ENCODE results near the gene SCN5A. TPM values are rescaled to one million over a fixed set of nuclear protein-coding genes. Genes with fewer than 3 reads are reported as not detected.

SCN5A gene
- total RNA-seq, 3 donors from 2014 or later: not detected

DNA sequence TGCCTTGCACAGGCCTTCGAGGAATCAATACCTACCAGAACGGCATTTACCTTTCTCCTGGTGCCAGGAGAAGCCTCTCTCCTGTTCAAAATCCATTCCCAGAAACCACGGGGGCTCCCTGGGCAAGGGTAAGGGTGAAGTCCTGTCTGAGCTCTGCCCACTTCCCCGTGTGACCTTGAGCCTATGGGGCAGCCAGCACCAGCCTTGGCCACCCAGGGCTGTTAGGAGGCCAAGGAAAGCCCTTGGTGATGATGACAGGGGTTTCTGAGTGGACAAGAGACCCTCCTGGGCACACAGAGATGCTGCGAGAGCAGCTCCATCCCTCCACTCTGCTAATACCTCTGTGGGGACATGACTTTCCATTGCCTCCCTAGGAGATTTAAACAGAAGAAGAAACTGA is 5.9 kb downstream of the SCN5A start:
- Mint-ChIP-seq H3K36me3 (ENCODE audit: insufficient read depth) (no peaks in the 10 kb centered on the region), H3K27me3 (ENCODE audit: low read depth) (peaks cover 14% of the 10 kb centered on the region), H3K4me1 (ENCODE audit: low read depth) (peaks cover 2% of the 10 kb centered on the region), H3K9me3 (no peaks in the 10 kb centered on the region), H3K4me3 (no peak overlapping the region)
- ATAC-seq (no peak), DNase-seq (no peak)

DNA sequence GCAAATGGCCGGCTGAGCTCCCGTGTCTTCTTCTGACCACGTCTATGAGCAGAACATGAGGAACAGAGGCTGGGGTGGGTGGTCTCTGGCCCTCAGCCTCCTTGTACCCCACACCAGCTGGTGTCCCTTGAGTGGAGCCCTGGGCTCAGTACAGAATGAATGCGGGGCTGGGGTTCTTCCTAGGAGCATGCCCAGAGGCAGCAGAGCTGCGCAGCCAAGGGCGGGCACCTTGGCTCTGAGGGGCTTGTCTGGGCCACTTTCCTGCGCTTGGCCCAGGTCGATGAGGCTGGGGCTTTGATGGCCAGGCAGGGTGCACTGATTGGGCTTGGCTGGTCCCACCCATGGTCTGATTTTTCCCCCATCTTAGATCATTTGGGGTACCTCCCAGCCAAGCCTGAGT is 6.4 kb downstream of the SCN5A start:
- no peak for DNase-seq
- Mint-ChIP-seq H3K4me1 (ENCODE audit: low read depth) (no peaks in the 10 kb centered on the region), H3K27me3 (ENCODE audit: low read depth) (peaks cover 14% of the 10 kb centered on the region), H3K4me3 (no peak overlapping the region), H3K36me3 (ENCODE audit: insufficient read depth) (no peaks in the 10 kb centered on the region), H3K9me3 (no peaks in the 10 kb centered on the region)
- ATAC-seq: no peak

DNA sequence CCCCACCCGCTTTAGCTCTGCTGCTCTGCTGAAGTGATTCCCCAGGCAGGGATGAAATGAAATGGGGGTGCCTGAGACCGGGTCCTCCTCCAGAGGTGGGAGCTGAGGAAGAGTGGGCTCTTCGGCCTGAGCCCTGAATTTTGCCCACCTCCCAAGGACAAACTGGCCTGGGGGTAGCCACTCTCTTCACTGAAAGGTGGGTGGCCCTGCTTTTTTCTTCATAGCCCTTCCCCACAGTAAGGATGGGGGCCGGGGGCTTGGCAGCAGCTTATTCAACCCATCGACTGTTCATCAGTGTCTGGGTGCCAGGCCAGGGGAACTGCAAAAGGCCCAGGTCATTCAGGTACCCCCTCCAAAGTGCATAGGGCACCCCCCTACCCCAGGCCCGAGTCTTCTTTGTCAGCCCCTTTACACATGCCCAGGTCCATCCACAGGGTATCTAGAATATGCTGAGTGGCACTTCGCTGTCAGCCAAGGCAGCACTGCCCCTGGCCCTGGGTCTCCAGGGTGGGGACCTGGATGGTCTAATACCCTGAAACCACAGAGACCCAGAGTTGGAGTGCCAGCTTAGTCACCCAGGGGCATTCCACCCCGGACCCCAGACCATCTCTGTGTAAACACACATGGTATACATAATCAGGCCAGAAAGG is 7.9 kb downstream of the SCN5A start:
- Mint-ChIP-seq H3K4me1 (ENCODE audit: low read depth) (no peaks in the 10 kb centered on the region), H3K4me3 (no peak overlapping the region), H3K36me3 (ENCODE audit: insufficient read depth) (no peaks in the 10 kb centered on the region), H3K9me3 (no peaks in the 10 kb centered on the region), H3K27me3 (ENCODE audit: low read depth) (peaks cover 14% of the 10 kb centered on the region)
- no peak for DNase-seq
- no peak for ATAC-seq

DNA sequence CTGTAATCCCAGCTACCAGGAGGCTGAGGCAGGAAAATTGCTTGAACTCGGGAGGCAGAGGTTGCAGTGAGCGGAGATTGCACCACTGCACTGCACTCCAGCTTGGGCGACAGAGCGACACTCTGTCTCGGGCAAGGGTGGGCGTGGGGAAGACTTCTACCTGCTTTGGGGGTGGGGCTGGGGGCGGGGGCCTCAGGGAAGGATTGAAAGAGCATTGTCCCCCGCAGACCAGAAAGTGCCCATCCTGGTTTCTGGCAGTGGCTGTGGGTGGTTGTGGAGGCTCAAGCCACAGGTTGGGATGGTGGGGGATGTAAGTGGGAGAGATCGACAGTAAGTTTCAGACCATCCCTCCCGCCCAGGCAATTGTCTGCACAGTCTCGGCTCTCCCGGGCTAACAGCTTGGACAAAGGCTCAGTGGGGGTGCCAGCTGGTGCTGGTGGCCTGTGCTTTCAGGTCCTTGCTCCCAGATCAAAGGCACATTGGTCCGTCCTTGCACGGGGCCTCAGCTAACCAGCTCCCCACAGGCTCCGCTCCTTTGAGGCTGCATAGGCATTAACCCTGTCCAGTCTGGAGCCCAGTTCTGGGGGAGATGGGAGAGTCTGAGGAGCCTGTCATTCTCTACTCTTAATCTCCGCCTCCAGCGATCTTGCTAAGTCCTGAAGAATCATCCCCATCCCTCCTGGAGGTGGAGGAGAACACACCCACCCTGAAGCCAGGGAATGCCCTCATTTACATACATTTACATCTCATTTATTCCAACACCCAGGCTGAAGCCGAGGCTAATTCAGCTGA is 8.6 kb downstream of the SCN5A start:
- DNase-seq: no peak
- no peak for ATAC-seq
- no peaks in the 10 kb centered on the region for H3K36me3 Mint-ChIP-seq (ENCODE audit: insufficient read depth)
- peaks cover 14% of the 10 kb centered on the region for H3K27me3 Mint-ChIP-seq (ENCODE audit: low read depth)
- H3K4me3 Mint-ChIP-seq: no peak overlapping the region
- no peaks in the 10 kb centered on the region for H3K4me1 Mint-ChIP-seq (ENCODE audit: low read depth)
- no peaks in the 10 kb centered on the region for H3K9me3 Mint-ChIP-seq

DNA sequence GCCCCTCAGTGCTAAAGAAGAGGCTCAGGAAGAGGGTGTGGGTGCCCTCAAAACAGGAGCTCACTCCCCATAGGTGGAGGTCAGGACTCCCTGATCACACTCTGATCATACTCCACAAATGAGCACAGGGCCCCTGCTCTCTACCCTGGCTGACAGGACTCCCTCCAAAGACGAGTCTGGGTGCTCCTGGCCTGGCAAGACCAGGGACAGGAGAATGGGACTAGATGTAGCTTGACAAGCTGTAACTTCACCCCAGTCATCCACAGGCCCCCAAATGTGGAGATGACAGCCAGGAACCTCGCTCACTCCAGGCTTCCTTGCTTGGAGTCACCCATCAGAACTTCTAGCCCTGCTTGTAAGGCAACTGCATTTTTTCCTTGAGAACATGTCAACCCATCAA is 11.1 kb downstream of the SCN5A start:
- no peaks in the 10 kb centered on the region for H3K9me3 Mint-ChIP-seq
- no peak overlapping the region for H3K4me3 Mint-ChIP-seq
- no peaks in the 10 kb centered on the region for H3K36me3 Mint-ChIP-seq (ENCODE audit: insufficient read depth)
- DNase-seq: no peak
- H3K27me3 Mint-ChIP-seq (ENCODE audit: low read depth): peaks cover 4% of the 10 kb centered on the region
- H3K4me1 Mint-ChIP-seq (ENCODE audit: low read depth): peaks cover 4% of the 10 kb centered on the region
- no peak for ATAC-seq

DNA sequence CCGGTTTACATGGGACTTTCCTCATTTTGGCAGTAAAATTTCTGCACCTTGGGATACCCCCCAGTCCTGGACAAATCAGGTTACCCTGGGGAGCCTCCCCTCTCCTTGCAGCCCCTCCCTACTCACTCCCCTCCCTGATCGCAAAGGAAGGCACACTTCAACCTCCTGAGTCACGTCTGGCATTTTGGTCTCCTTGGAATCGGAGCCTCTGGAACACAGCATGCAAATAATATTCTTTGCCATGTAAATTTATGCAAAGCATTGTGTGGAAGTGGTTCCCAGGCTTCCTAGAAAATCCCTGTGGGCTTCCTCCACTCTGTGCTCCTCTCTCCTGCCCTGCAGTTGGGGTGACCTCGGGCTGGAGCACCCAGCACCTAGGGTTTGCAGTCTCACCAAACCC is 11.6 kb downstream of the SCN5A start:
- H3K4me1 Mint-ChIP-seq (ENCODE audit: low read depth): peaks cover 4% of the 10 kb centered on the region
- ATAC-seq: no peak

DNA sequence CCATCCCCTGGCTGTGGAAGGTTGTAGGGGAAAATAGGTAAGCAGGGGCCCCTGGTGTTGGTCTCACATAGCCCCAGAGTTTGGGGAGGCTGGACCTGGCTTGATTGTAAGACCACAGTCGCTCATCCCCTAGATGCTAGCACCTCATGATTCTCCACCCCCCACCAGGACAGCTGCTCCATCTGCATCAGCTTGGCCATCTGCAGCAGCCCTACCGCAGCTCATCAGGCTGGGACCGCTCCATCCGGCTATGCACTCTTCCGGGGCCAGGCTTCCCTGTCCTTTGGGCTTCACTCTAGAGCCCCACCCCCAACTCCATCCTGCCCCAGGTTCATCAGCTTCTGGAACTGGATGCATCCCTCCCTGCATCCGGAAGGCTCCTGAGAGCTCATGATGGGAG is 12.6 kb downstream of the SCN5A start:
- Mint-ChIP-seq H3K36me3 (ENCODE audit: insufficient read depth) (no peaks in the 10 kb centered on the region), H3K27me3 (ENCODE audit: low read depth) (no peaks in the 10 kb centered on the region), H3K4me1 (ENCODE audit: low read depth) (peaks cover 4% of the 10 kb centered on the region), H3K9me3 (no peaks in the 10 kb centered on the region), H3K4me3 (no peak overlapping the region)
- DNase-seq (no peak), ATAC-seq (no peak)

More for the DNA sequence above, 11.6 kb downstream of the SCN5A start:
- H3K9me3 Mint-ChIP-seq: no peaks in the 10 kb centered on the region
- H3K27me3 Mint-ChIP-seq (ENCODE audit: low read depth): peaks cover 4% of the 10 kb centered on the region
- H3K4me3 Mint-ChIP-seq: no peak overlapping the region
- no peak for DNase-seq
- H3K36me3 Mint-ChIP-seq (ENCODE audit: insufficient read depth): no peaks in the 10 kb centered on the region

DNA sequence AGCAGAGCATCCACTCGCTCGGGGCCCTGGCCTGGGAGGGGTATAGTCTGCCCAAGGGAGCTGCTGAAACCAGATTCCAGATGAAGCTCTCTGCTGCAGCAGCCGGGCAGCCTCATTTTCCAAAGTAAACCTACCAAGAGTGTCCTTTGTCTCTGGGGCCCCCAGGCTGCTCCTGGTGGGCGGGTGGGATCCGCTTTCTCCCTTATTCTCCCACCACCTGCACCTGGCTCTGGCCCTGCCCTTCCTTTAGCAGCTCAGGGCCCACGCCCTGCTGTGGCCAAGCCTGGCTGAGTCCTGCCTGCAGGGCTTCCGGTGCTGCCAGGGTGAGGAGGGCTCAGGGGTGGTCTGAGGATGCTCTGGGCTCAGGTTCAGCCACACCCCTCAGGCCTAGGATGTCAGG is 13.0 kb downstream of the SCN5A start:
- no peak overlapping the region for H3K4me3 Mint-ChIP-seq
- peaks cover 4% of the 10 kb centered on the region for H3K4me1 Mint-ChIP-seq (ENCODE audit: low read depth)
- DNase-seq: no peak
- H3K36me3 Mint-ChIP-seq (ENCODE audit: insufficient read depth): no peaks in the 10 kb centered on the region
- no peak for ATAC-seq
- no peaks in the 10 kb centered on the region for H3K27me3 Mint-ChIP-seq (ENCODE audit: low read depth)
- no peaks in the 10 kb centered on the region for H3K9me3 Mint-ChIP-seq

DNA sequence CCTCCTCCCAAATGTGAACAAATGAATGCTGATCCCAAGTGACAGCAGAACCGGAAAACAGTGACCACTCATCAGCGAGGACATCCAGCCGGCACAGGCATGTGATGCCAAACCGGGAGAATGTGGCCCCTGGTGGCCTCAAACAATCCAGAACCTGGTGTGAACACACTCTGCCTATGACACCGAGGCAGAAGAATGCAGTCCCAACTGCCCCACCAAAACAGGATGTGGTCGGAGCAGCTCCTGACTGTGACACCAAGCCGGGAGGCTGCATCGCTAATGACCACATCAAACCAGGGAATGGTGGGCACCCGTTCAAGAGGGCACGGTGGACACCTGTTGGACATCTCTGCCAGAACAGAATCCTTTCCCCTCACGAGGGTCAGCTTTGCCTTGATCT is 15.4 kb downstream of the SCN5A start:
- no peak overlapping the region for H3K4me3 Mint-ChIP-seq
- no peaks in the 10 kb centered on the region for H3K36me3 Mint-ChIP-seq (ENCODE audit: insufficient read depth)
- peaks cover 2% of the 10 kb centered on the region for H3K27me3 Mint-ChIP-seq (ENCODE audit: low read depth)
- peaks cover 4% of the 10 kb centered on the region for H3K4me1 Mint-ChIP-seq (ENCODE audit: low read depth)
- ATAC-seq (no peak), DNase-seq (no peak)
- no peaks in the 10 kb centered on the region for H3K9me3 Mint-ChIP-seq

DNA sequence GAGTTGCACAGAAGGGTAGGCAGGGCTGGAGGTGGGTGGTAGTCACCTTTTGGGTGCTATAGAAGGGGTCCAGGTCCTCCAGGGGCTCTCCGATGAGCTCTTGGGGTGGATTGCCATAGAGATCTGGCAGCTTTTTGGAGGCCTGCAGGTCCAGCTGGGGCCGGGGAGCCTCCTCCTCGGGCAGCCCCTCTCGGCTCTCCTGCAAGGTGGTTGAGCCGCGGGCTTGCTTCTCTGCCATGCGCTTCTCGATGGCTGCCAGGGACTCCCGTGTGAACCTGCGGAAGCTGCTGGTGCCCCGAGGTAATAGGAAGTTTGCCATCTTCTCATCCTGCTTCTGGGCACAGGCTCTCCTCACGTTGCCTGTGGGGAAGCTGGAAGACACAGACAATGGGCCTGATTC is 16.5 kb downstream of the SCN5A start:
- Mint-ChIP-seq H3K36me3 (ENCODE audit: insufficient read depth) (no peaks in the 10 kb centered on the region), H3K27me3 (ENCODE audit: low read depth) (peaks cover 2% of the 10 kb centered on the region), H3K9me3 (no peaks in the 10 kb centered on the region), H3K4me3 (no peak overlapping the region), H3K4me1 (ENCODE audit: low read depth) (peaks cover 4% of the 10 kb centered on the region)
- DNase-seq: no peak
- ATAC-seq: no peak

DNA sequence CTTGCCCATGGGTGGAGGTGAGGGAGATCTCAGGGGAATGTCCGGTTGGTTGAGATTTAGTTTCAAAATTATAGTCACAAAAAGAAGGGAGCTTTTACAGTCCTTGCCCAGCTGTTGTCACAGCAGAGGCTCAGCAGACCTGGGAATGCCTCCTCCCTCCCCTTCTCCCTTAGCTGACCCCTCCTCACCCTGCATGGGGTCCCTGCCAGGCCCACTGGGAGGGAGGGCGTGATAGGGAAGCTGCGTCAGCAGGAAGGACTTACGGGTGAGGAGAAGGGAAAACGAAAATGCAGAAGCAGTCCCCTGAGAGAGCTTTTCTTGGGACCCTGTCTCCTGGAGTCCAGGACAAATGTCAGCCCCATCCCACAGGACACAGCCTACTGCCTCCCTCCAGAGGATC is 18.9 kb downstream of the SCN5A start:
- H3K27me3 Mint-ChIP-seq (ENCODE audit: low read depth): peaks cover 2% of the 10 kb centered on the region
- no peaks in the 10 kb centered on the region for H3K9me3 Mint-ChIP-seq
- ATAC-seq: no peak
- no peak overlapping the region for H3K4me3 Mint-ChIP-seq
- peaks cover 4% of the 10 kb centered on the region for H3K4me1 Mint-ChIP-seq (ENCODE audit: low read depth)
- no peak for DNase-seq
- no peaks in the 10 kb centered on the region for H3K36me3 Mint-ChIP-seq (ENCODE audit: insufficient read depth)

DNA sequence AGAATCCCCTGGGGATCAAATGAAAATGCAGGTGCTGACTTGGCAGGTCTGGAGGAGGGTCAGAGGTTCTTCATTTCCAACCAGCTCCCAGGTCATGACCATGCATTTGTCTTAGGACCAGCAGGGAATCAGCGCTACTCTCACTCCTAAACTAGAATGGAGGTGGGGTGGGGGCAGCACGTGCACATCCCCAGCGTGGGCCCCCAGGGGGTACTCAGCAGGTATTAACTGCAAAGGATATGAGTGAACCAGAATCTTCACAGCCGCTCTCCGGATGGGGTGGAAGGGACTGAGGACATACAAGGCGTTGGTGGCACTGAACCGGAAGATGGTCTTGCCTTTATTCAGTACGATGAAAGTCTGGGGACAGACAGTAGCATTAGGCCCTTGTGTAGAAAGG is 19.4 kb downstream of the SCN5A start:
- Mint-ChIP-seq H3K4me1 (ENCODE audit: low read depth) (peaks cover 4% of the 10 kb centered on the region), H3K27me3 (ENCODE audit: low read depth) (peaks cover 2% of the 10 kb centered on the region), H3K9me3 (no peaks in the 10 kb centered on the region), H3K4me3 (no peak overlapping the region), H3K36me3 (ENCODE audit: insufficient read depth) (no peaks in the 10 kb centered on the region)
- ATAC-seq (no peak), DNase-seq (no peak)

DNA sequence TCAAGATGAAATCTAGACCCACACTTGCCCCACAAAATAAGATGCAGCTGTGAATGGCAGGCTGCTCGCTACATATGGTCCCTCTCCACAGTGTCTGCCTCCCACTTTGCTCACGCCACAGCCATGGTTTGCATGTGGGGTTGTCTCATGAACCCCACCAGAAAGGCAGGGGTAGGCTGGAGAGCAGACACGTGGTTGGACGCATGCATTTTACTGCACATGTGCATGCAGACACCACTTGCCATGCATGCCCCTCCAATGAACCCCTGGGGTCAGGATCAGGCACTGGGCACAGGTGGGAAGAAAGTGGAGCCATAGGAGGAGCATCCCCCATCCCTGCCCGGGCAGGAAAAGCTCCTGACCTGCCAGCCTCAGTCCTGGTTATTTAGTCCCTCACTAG is 20.7 kb downstream of the SCN5A start:
- ATAC-seq (no peak), DNase-seq (no peak)
- no peaks in the 10 kb centered on the region for H3K36me3 Mint-ChIP-seq (ENCODE audit: insufficient read depth)

DNA sequence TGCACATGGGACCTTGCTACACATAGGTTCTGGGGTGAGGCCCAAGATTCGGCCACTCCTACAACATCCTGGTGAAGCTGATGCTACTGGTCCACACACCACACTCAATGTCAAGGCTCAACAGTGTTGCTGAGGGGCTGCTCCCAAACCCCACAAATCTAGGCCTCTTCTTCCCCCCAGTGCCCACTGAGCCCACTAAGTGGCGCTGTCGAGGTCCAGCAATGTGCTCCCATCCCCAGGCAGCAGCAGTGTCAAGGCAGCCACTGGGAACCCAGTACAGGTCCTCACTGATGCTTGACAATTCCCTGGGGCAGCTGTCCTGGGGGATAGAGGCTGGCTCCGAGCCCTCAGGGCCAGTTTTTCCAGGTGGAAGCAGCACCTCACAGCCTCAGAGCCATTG is 21.5 kb downstream of the SCN5A start:
- no peaks in the 10 kb centered on the region for H3K4me1 Mint-ChIP-seq (ENCODE audit: low read depth)

More for the DNA sequence above, 20.7 kb downstream of the SCN5A start:
- Mint-ChIP-seq H3K4me1 (ENCODE audit: low read depth) (peaks cover under 1% of the 10 kb centered on the region), H3K27me3 (ENCODE audit: low read depth) (peaks cover 2% of the 10 kb centered on the region), H3K9me3 (no peaks in the 10 kb centered on the region), H3K4me3 (no peak overlapping the region)

DNA sequence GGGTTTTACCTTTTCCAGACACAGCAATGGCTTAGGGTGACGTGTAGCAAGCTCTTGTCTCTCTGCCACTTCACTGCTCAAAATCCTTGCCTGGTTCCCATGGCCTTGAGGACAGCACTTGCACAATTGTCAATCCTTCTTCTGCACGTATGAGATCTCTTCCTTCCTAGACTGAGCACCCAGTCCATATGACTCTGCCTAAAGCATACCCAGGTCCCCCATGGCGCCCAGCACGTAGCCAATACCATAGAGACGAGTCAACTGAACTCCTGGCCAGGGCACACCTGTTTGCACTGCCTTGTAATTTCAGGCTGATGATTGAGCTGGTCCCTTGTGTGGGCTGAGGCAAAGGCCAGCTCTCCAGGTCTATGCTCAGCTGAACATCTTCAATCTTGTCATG is 23.3 kb downstream of the SCN5A start:
- DNase-seq (no peak), ATAC-seq (no peak)
- H3K9me3 Mint-ChIP-seq: no peaks in the 10 kb centered on the region
- peaks cover 2% of the 10 kb centered on the region for H3K27me3 Mint-ChIP-seq (ENCODE audit: low read depth)
- H3K36me3 Mint-ChIP-seq (ENCODE audit: insufficient read depth): no peaks in the 10 kb centered on the region
- H3K4me3 Mint-ChIP-seq: no peak overlapping the region
- H3K4me1 Mint-ChIP-seq (ENCODE audit: low read depth): no peaks in the 10 kb centered on the region

More for the DNA sequence above, 21.5 kb downstream of the SCN5A start:
- H3K36me3 Mint-ChIP-seq (ENCODE audit: insufficient read depth): no peaks in the 10 kb centered on the region
- DNase-seq (no peak), ATAC-seq (peak in 1 of 2 donors; percentile 56)
- peaks cover 2% of the 10 kb centered on the region for H3K27me3 Mint-ChIP-seq (ENCODE audit: low read depth)
- H3K9me3 Mint-ChIP-seq: no peaks in the 10 kb centered on the region
- H3K4me3 Mint-ChIP-seq: no peak overlapping the region
